ENCODE data around the gene WDR59. TPM values are rescaled to one million over a fixed set of nuclear protein-coding genes. Genes with fewer than 3 reads are reported as not detected.

Gene WDR59
- total RNA-seq, 1 donor from 2014 or later, result 64.0 TPM

GRCh38 chr16:74903120-74903519 is 81.8 kb downstream of the WDR59 start:
- TF ChIP-seq EZH2phosphoT487 (IDR thresholded peaks at IDR 0.05) (no peak), EZH2 (IDR thresholded peaks at IDR 0.05) (no peak), CTCF (IDR thresholded peaks at IDR 0.05) (no peak)
- no peak overlapping the region for H3K27ac ChIP-seq
- Mint-ChIP-seq H3K36me3 (peaks cover 42% of the 10 kb centered on the region), H3K4me1 (no peaks in the 10 kb centered on the region), H3K9me3 (peaks cover 4% of the 10 kb centered on the region), H3K27ac (no peak overlapping the region), H3K27me3 (ENCODE audit: insufficient read depth, low read depth) (no peaks in the 10 kb centered on the region), H3K4me3 (no peak overlapping the region)
- no peaks in the 10 kb centered on the region for H3K36me3 ChIP-seq
- no peak overlapping the region for H2AFZ ChIP-seq (replicated peaks)
- no peak overlapping the region for H3K9ac ChIP-seq
- H3K4me1 ChIP-seq, result peaks cover 8% of the 10 kb centered on the region
- no peak overlapping the region for H3K4me2 ChIP-seq
- DNase-seq (ENCODE audit: low spot score), result no peak
- H3K79me2 ChIP-seq (ENCODE audit: low read depth), result no peaks in the 10 kb centered on the region
- no peaks in the 10 kb centered on the region for H3F3A ChIP-seq (ENCODE audit: low read depth)
- H3K9me3 ChIP-seq (ENCODE audit: low read depth), result no peaks in the 10 kb centered on the region
- H4K20me1 ChIP-seq (ENCODE audit: low read depth), result no peaks in the 10 kb centered on the region
- no peak overlapping the region for H3K4me3 ChIP-seq
- H3K27me3 ChIP-seq, result no peaks in the 10 kb centered on the region

GRCh38 chr16:74902161-74902560 is 82.8 kb downstream of the WDR59 start:
- Histone ChIP-seq H3K4me2 (no peak overlapping the region), H3K9me3 (ENCODE audit: low read depth) (no peaks in the 10 kb centered on the region), H3K27ac (no peak overlapping the region), H2AFZ (replicated peaks) (no peak overlapping the region), H3F3A (ENCODE audit: low read depth) (no peaks in the 10 kb centered on the region), H3K9ac (no peak overlapping the region), H4K20me1 (ENCODE audit: low read depth) (no peaks in the 10 kb centered on the region), H3K27me3 (no peaks in the 10 kb centered on the region), H3K79me2 (ENCODE audit: low read depth) (no peaks in the 10 kb centered on the region), H3K36me3 (no peaks in the 10 kb centered on the region), H3K4me3 (no peak overlapping the region), H3K4me1 (peaks cover 8% of the 10 kb centered on the region)
- Mint-ChIP-seq H3K4me1 (no peaks in the 10 kb centered on the region), H3K27me3 (ENCODE audit: insufficient read depth, low read depth) (no peaks in the 10 kb centered on the region), H3K9me3 (peaks cover 4% of the 10 kb centered on the region), H3K4me3 (no peak overlapping the region), H3K27ac (no peak overlapping the region), H3K36me3 (peaks cover 34% of the 10 kb centered on the region)
- no peak for TF ChIP-seq EZH2phosphoT487 (IDR thresholded peaks at IDR 0.05)
- TF ChIP-seq EZH2 (IDR thresholded peaks at IDR 0.05), result no peak
- no peak for TF ChIP-seq CTCF (IDR thresholded peaks at IDR 0.05)
- DNase-seq (ENCODE audit: low spot score), result no peak

GRCh38 chr16:74901606-74902005 is 83.3 kb downstream of the WDR59 start:
- H3K79me2 ChIP-seq (ENCODE audit: low read depth), result no peaks in the 10 kb centered on the region
- no peak overlapping the region for H2AFZ ChIP-seq (replicated peaks)
- H3K4me2 ChIP-seq, result no peak overlapping the region
- no peak overlapping the region for H3K4me3 ChIP-seq
- no peaks in the 10 kb centered on the region for H3K27me3 ChIP-seq
- H3F3A ChIP-seq (ENCODE audit: low read depth), result no peaks in the 10 kb centered on the region
- no peak for TF ChIP-seq EZH2phosphoT487 (IDR thresholded peaks at IDR 0.05)
- no peak for TF ChIP-seq CTCF (IDR thresholded peaks at IDR 0.05)
- no peak for TF ChIP-seq EZH2 (IDR thresholded peaks at IDR 0.05)
- H3K9me3 ChIP-seq (ENCODE audit: low read depth), result no peaks in the 10 kb centered on the region
- no peaks in the 10 kb centered on the region for H3K4me1 Mint-ChIP-seq
- H3K9me3 Mint-ChIP-seq, result peaks cover 4% of the 10 kb centered on the region
- H3K9ac ChIP-seq, result no peak overlapping the region
- H3K4me3 Mint-ChIP-seq, result no peak overlapping the region
- H3K27me3 Mint-ChIP-seq (ENCODE audit: insufficient read depth, low read depth), result no peaks in the 10 kb centered on the region
- H3K27ac Mint-ChIP-seq, result no peak overlapping the region
- peaks cover 8% of the 10 kb centered on the region for H3K4me1 ChIP-seq
- no peaks in the 10 kb centered on the region for H4K20me1 ChIP-seq (ENCODE audit: low read depth)
- H3K36me3 ChIP-seq, result no peaks in the 10 kb centered on the region
- H3K27ac ChIP-seq, result no peak overlapping the region
- no peak for DNase-seq (ENCODE audit: low spot score)
- H3K36me3 Mint-ChIP-seq, result peaks cover 31% of the 10 kb centered on the region

All from neural progenitor cell (in vitro differentiated cells).